Vagina (tissue), 2 donors: ENCODE data around the gene ERBB4.

Source experiments
- CTCF ChIP-seq, 3 experiments: fragments of 450-650 bp in 2 of 3; fragments of 200-600 bp in 1 of 3; sonication (generic) in 1 of 3; IDR thresholded peaks; one replicate each; pipeline ENCODE4 v1.5.1; 2017 to 2019; ENCODE audit warnings: antibody characterized with exemption in 3 of 3, mild to moderate bottlenecking in 2 of 3, moderate library complexity in 2 of 3
- POLR2A ChIP-seq, 2 donors: fragments of 450-650 bp; IDR thresholded peaks; one replicate each; pipeline ENCODE4 v1.6.1; 2017; ENCODE audit warnings: antibody characterized with exemption in 2 of 2, mild to moderate bottlenecking in 2 of 2, moderate library complexity in 2 of 2

- TF ChIP-seq CTCF (IDR thresholded peaks at IDR 0.05) (no peak), POLR2A (IDR thresholded peaks at IDR 0.05) (no peak)
Observed at GRCh38 chr2:211449819-211450218, 1088.8 kb downstream of the ERBB4 start.
